Adipocyte (in vitro differentiated cells): ENCODE results near the gene ERO1A.

Experiments
- DNase-seq: peaks from one replicate; pipeline ENCODE4 v3.0.0-alpha.2; 2015; ENCODE audit warnings: low read depth
- H3K27me3 ChIP-seq: replicated peaks from 2 replicates; pipeline ENCODE4 v1.7.0; 2013; ENCODE audit warnings: mild to moderate bottlenecking, low read length, moderate library complexity; ENCODE audit not compliant: control insufficient read depth, insufficient read depth
- H3K36me3 ChIP-seq: 2 replicates; pipeline ENCODE4 v1.7.0; 2013; ENCODE audit warnings: low read length, mild to moderate bottlenecking, moderate library complexity; ENCODE audit not compliant: control insufficient read depth, insufficient read depth, severe bottlenecking
- H3K4me1 ChIP-seq: 2 replicates; pipeline ENCODE4 v1.7.0; 2013; ENCODE audit warnings: mild to moderate bottlenecking, low read length, moderate library complexity; ENCODE audit not compliant: control insufficient read depth, insufficient read depth
- H3K4me3 ChIP-seq: 2 replicates; pipeline ENCODE4 v1.7.0; 2013; ENCODE audit warnings: mild to moderate bottlenecking, low read length, moderate library complexity
- H3K9ac ChIP-seq: 2 replicates; pipeline ENCODE4 v1.7.0; 2013; ENCODE audit warnings: mild to moderate bottlenecking, low read length, moderate library complexity
- H3K9me3 ChIP-seq: 2 replicates; pipeline ENCODE4 v1.7.0; 2013; ENCODE audit warnings: mild to moderate bottlenecking, low read length, moderate library complexity; ENCODE audit not compliant: control insufficient read depth

ERO1A gene

GRCh38 chr14:52660325-52660724 lies 35.0 kb downstream of the ERO1A start:
- H3K9ac ChIP-seq: no peak overlapping the region
- H3K4me3 ChIP-seq: no peak overlapping the region
- H3K4me1 ChIP-seq: no peaks in the 10 kb centered on the region
- DNase-seq: no peak
- peaks cover 40% of the 10 kb centered on the region for H3K36me3 ChIP-seq
- no peaks in the 10 kb centered on the region for H3K27me3 ChIP-seq
- H3K9me3 ChIP-seq: no peaks in the 10 kb centered on the region

GRCh38 chr14:52656905-52657304 lies 38.5 kb downstream of the ERO1A start:
- no peak overlapping the region for H3K4me3 ChIP-seq
- peaks cover 44% of the 10 kb centered on the region for H3K36me3 ChIP-seq
- no peaks in the 10 kb centered on the region for H3K27me3 ChIP-seq
- H3K4me1 ChIP-seq: no peaks in the 10 kb centered on the region
- DNase-seq: no peak
- H3K9me3 ChIP-seq: no peaks in the 10 kb centered on the region
- no peak overlapping the region for H3K9ac ChIP-seq

- Histone ChIP-seq H3K4me3 (no peak overlapping the region), H3K27me3 (no peaks in the 10 kb centered on the region), H3K9ac (no peak overlapping the region), H3K9me3 (no peaks in the 10 kb centered on the region), H3K36me3 (peaks cover 69% of the 10 kb centered on the region), H3K4me1 (no peaks in the 10 kb centered on the region)
- no peak for DNase-seq
Observed at GRCh38 chr14:52650774-52651173, 44.6 kb downstream of the ERO1A start.

- DNase-seq: no peak
- Histone ChIP-seq H3K4me3 (no peak overlapping the region), H3K4me1 (no peaks in the 10 kb centered on the region), H3K36me3 (peaks cover 78% of the 10 kb centered on the region), H3K27me3 (no peaks in the 10 kb centered on the region), H3K9ac (no peak overlapping the region), H3K9me3 (no peaks in the 10 kb centered on the region)
Observed at GRCh38 chr14:52649511-52649910, 45.8 kb downstream of the ERO1A start.

- no peak overlapping the region for H3K4me3 ChIP-seq
- H3K9ac ChIP-seq: no peak overlapping the region
- H3K36me3 ChIP-seq: peaks cover 59% of the 10 kb centered on the region
- H3K9me3 ChIP-seq: peaks cover 3% of the 10 kb centered on the region
- H3K27me3 ChIP-seq: no peaks in the 10 kb centered on the region
- DNase-seq: no peak
- no peaks in the 10 kb centered on the region for H3K4me1 ChIP-seq
Observed at GRCh38 chr14:52641745-52642144, 53.6 kb downstream of the ERO1A start.

- Histone ChIP-seq H3K9ac (no peak overlapping the region), H3K4me1 (no peaks in the 10 kb centered on the region), H3K9me3 (peaks cover 3% of the 10 kb centered on the region), H3K27me3 (no peaks in the 10 kb centered on the region), H3K36me3 (peaks cover 47% of the 10 kb centered on the region), H3K4me3 (no peak overlapping the region)
- DNase-seq: no peak
Observed at GRCh38 chr14:52640137-52640536, 55.2 kb downstream of the ERO1A start.

GRCh38 chr14:52619687-52620086 lies 75.7 kb downstream of the ERO1A start:
- H3K27me3 ChIP-seq: no peaks in the 10 kb centered on the region
- no peak overlapping the region for H3K4me3 ChIP-seq
- no peaks in the 10 kb centered on the region for H3K9me3 ChIP-seq
- H3K36me3 ChIP-seq: no peaks in the 10 kb centered on the region
- H3K9ac ChIP-seq: no peak overlapping the region
- no peaks in the 10 kb centered on the region for H3K4me1 ChIP-seq
- DNase-seq: no peak

- no peak for DNase-seq
- Histone ChIP-seq H3K4me1 (no peaks in the 10 kb centered on the region), H3K4me3 (no peak overlapping the region), H3K9me3 (no peaks in the 10 kb centered on the region), H3K27me3 (no peaks in the 10 kb centered on the region), H3K9ac (no peak overlapping the region), H3K36me3 (no peaks in the 10 kb centered on the region)
Observed at GRCh38 chr14:52618602-52619001, 76.8 kb downstream of the ERO1A start.

GRCh38 chr14:52610187-52610586 lies 85.2 kb downstream of the ERO1A start:
- Histone ChIP-seq H3K27me3 (no peaks in the 10 kb centered on the region), H3K4me1 (no peaks in the 10 kb centered on the region), H3K4me3 (no peak overlapping the region), H3K9ac (no peak overlapping the region), H3K36me3 (no peaks in the 10 kb centered on the region), H3K9me3 (peaks cover 7% of the 10 kb centered on the region)
- no peak for DNase-seq

- no peak for DNase-seq
- no peaks in the 10 kb centered on the region for H3K4me1 ChIP-seq
- no peaks in the 10 kb centered on the region for H3K36me3 ChIP-seq
- H3K9ac ChIP-seq: no peak overlapping the region
- H3K27me3 ChIP-seq: no peaks in the 10 kb centered on the region
- peaks cover 13% of the 10 kb centered on the region for H3K9me3 ChIP-seq
- no peak overlapping the region for H3K4me3 ChIP-seq
Observed at GRCh38 chr14:52609445-52610044, 85.8 kb downstream of the ERO1A start.

GRCh38 chr14:52607061-52607460 lies 88.3 kb downstream of the ERO1A start:
- H3K9me3 ChIP-seq: peaks cover 19% of the 10 kb centered on the region
- H3K4me3 ChIP-seq: no peak overlapping the region
- H3K4me1 ChIP-seq: no peaks in the 10 kb centered on the region
- no peaks in the 10 kb centered on the region for H3K27me3 ChIP-seq
- DNase-seq: no peak
- no peaks in the 10 kb centered on the region for H3K36me3 ChIP-seq
- no peak overlapping the region for H3K9ac ChIP-seq

- Histone ChIP-seq H3K36me3 (no peaks in the 10 kb centered on the region), H3K9ac (no peak overlapping the region), H3K9me3 (peaks cover 19% of the 10 kb centered on the region), H3K27me3 (no peaks in the 10 kb centered on the region), H3K4me3 (no peak overlapping the region), H3K4me1 (no peaks in the 10 kb centered on the region)
- DNase-seq: no peak
Observed at GRCh38 chr14:52602131-52602530, 93.2 kb downstream of the ERO1A start.
